ENCODE measurements around the gene ACSS2. TPM values are rescaled to one million over a fixed set of nuclear protein-coding genes. Genes with fewer than 3 reads are reported as not detected.

The ACSS2 gene
- total and polyA plus RNA-seq, 8 donors: 50.4 to 152 (median 58.7) TPM

DNA sequence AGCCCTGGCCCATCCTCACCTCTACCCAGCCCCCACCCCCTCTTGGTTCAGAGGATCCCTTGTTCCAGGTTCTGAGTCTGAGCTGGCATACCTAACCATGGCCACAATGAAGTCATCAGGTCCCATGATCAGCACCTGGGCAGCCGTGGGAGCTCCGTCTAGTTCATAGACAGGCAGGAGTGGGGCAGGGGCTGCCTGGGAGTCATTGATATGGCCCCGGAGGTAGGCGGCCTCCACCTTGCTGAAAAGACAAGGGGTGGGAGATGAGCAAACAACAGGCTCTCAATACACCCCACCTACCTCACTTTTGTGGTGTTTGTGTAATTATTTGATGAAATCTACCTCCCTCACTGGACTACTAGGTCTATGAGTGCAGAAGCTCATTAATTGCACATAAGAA, 24.1 kb upstream of the ACSS2 start:
- intact Hi-C loops (cut with DNase I): no loop called here
- DNase-seq (no peak), ATAC-seq (no peak)
- Histone ChIP-seq H3K27me3 (no peaks in the 10 kb centered on the region), H3K9me3 (no peaks in the 10 kb centered on the region), H3K27ac (no peak overlapping the region), H3K4me1 (no peaks in the 10 kb centered on the region), H3K4me3 (no peak overlapping the region), H3K36me3 (peaks cover 0 to 41% of the 10 kb centered on the region in 2 donors)
- TF ChIP-seq, protein P1, sequence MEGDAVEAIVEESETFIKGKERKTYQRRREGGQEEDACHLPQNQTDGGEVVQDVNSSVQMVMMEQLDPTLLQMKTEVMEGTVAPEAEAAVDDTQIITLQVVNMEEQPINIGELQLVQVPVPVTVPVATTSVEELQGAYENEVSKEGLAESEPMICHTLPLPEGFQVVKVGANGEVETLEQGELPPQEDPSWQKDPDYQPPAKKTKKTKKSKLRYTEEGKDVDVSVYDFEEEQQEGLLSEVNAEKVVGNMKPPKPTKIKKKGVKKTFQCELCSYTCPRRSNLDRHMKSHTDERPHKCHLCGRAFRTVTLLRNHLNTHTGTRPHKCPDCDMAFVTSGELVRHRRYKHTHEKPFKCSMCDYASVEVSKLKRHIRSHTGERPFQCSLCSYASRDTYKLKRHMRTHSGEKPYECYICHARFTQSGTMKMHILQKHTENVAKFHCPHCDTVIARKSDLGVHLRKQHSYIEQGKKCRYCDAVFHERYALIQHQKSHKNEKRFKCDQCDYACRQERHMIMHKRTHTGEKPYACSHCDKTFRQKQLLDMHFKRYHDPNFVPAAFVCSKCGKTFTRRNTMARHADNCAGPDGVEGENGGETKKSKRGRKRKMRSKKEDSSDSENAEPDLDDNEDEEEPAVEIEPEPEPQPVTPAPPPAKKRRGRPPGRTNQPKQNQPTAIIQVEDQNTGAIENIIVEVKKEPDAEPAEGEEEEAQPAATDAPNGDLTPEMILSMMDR (IDR thresholded peaks at IDR 0.05): no peak

DNA sequence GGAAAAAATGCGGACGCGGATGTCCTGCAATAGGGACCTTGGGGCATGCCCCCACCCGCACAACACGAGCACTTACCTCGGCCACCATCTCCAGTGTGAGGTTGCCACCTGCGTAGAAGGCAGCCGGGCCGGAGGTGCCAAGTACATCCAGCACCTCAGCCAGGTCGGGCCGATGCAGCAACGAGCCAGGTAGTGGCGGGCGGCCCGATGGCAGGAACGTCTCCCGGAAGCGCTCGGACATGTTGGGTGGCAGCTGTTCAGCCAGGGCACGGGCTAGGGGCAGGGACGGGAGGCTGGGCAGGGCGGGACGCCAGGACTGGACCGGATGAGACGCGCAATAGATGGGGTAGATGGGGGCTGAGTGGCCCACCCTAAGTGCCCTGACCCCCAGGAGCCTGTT, 17.0 kb upstream of the ACSS2 start:
- Histone ChIP-seq H3K27ac (no peak overlapping the region), H3K9me3 (no peaks in the 10 kb centered on the region), H3K36me3 (peaks cover 0 to 3% of the 10 kb centered on the region in 2 donors), H3K4me1 (no peaks in the 10 kb centered on the region), H3K27me3 (no peaks in the 10 kb centered on the region), H3K4me3 (no peak overlapping the region)
- intact Hi-C loops (cut with DNase I): no loop called here
- no peak for ATAC-seq
- peak in 1 of 4 donors; percentile 77 for DNase-seq
- TF ChIP-seq, protein P1 (IDR thresholded peaks at IDR 0.05): no peak

DNA sequence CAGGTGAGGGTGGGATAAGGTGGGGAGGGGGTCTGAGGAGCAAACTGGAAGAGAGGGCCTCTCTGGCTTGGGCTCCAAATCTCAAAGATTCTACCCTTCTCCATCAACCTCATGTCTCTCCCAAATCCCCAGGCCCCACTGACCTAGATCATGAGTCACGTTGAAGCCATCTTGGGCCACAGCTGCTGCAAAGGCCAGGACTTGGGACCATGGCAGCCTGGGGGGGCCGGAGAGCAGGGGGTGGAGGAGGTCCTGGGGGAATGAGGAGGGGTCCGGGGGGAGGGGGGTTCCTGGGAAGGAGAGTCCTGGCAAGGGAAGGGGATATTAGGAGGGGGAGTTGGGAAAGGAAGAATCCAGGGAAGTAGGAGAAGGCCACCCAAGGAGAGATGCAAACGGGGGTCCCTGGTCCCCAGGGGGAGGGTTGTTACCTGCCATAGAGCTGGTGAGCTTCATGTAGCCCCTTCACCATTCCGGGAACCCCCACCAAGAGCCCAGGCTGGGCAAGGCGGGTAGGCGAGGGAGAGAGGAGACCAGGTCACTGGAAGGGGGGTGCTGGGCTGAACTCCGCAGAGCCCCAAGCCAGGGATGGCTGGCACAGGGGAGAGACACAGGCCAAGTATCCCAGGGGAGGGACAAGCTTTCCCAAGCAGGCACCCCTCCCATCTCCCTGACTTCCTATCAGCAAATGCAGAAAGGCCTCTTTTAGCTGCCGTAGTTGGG, 16.4 kb upstream of the ACSS2 start:
- DNase-seq (no peak), ATAC-seq (no peak)
- Histone ChIP-seq H3K9me3 (no peaks in the 10 kb centered on the region), H3K4me1 (no peaks in the 10 kb centered on the region), H3K27ac (no peak overlapping the region), H3K36me3 (no peaks in the 10 kb centered on the region), H3K27me3 (no peaks in the 10 kb centered on the region), H3K4me3 (no peak overlapping the region)
- intact Hi-C loops (cut with DNase I): no loop called here
- TF ChIP-seq, protein P1 (IDR thresholded peaks at IDR 0.05): no peak

DNA sequence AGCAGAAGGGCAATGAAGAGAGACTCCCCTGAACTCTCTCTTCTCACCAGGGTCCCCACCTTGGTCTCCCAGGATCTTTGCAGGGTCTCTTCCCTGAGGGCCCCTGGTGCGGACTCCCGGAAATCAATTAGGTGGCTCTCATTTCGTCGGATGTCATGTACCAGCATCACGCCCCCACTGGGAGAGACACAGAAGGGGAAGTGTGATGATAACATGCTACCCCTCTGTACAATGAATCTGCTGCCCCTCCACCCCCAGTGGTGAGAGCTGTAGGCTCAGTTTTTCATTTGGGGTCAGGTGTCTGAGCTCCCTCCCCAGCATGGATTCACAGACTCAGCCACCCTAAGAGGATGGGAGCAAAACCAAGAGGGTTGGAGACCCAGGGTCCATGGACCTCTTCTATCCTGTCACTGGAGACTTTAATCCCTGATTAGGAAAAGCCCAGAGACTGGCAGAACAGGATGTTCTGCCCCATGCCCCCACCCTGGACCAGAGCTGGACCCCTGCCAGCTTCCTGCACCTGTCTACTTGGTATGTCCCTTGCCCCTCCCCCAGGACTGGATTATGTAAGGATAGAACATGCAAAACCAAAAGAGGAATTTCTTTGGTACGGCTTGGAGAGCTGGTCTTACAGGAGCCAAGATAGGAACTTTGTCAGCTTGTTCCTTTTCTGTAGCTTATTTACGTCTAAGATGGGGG, 14.9 kb upstream of the ACSS2 start:
- ATAC-seq: no peak
- DNase-seq: peak in 1 of 4 donors; percentile 50
- Histone ChIP-seq H3K36me3 (no peaks in the 10 kb centered on the region), H3K9me3 (no peaks in the 10 kb centered on the region), H3K27ac (no peak overlapping the region), H3K27me3 (no peaks in the 10 kb centered on the region), H3K4me1 (no peaks in the 10 kb centered on the region), H3K4me3 (no peak overlapping the region)
- intact Hi-C loops (cut with DNase I): no loop called here
- TF ChIP-seq, protein P1 (IDR thresholded peaks at IDR 0.05): no peak

DNA sequence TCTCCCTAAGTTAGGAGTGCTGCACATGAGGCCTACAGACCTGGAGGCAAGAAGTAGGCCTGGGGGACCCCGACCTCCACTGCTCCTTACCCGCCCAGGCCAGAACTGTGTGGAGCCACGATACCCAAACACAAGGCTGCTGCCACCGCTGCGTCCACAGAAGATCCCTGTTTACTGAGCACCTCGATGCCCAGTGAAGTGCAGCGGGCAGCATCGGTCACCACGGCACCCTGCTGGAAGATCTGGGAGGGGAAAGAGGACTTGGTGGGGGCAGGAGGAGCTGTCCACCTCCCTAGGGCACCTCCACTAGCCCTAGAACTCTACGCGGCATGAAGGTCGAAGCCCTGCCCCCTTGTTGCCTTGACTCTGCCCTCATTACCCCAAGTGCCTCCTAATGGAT, 13.7 kb upstream of the ACSS2 start:
- H3K9me3 ChIP-seq: no peaks in the 10 kb centered on the region
- H3K27me3 ChIP-seq: no peaks in the 10 kb centered on the region
- H3K4me1 ChIP-seq: no peaks in the 10 kb centered on the region
- ATAC-seq (no peak), DNase-seq (no peak)
- intact Hi-C loops (cut with DNase I): no loop called here
- H3K36me3 ChIP-seq: no peaks in the 10 kb centered on the region
- no peak overlapping the region for H3K4me3 ChIP-seq
- TF ChIP-seq, protein P1 (IDR thresholded peaks at IDR 0.05): no peak
- H3K27ac ChIP-seq: no peak overlapping the region

Measured in left lung (tissue), 10 donors.